ENCODE data around the gene NCBP2L.
A peak's percentile ranks its signal among the peaks of the same experiment; 100 is the strongest.

Gene NCBP2L

DNA sequence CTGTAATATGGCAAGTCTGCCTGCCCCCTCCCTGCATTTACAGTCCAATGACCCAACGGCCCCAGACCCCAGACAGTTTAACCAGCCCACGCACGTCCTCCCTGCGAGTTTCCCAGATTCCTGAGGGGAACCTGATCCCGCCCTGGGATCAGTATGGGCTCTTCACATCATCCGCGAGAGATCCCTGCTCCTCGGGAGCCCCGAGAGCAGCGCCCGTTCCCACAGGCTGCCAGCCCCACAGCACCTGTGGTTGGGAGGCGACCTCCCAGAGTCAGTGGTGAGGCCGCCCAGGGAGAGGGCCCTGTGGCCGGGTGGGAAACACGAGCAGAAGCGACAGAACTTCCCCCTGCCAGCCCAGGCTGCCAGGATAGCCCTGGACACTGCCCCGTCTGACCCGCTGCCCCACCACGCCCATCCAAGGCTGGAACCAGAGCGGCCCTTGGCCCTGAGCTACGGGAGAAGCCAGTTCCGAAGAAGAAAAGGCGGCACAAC lies 34.8 kb upstream of the NCBP2L start:
- TF ChIP-seq EZH2 (IDR thresholded peaks at IDR 0.05; ENCODE audit: borderline replicate concordance, low read depth, low read length, severe bottlenecking), result no peak
- TF ChIP-seq, protein P1, sequence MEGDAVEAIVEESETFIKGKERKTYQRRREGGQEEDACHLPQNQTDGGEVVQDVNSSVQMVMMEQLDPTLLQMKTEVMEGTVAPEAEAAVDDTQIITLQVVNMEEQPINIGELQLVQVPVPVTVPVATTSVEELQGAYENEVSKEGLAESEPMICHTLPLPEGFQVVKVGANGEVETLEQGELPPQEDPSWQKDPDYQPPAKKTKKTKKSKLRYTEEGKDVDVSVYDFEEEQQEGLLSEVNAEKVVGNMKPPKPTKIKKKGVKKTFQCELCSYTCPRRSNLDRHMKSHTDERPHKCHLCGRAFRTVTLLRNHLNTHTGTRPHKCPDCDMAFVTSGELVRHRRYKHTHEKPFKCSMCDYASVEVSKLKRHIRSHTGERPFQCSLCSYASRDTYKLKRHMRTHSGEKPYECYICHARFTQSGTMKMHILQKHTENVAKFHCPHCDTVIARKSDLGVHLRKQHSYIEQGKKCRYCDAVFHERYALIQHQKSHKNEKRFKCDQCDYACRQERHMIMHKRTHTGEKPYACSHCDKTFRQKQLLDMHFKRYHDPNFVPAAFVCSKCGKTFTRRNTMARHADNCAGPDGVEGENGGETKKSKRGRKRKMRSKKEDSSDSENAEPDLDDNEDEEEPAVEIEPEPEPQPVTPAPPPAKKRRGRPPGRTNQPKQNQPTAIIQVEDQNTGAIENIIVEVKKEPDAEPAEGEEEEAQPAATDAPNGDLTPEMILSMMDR (IDR thresholded peaks at IDR 0.05; ENCODE audit: borderline replicate concordance, extremely low read depth, low read length, poor library complexity, severe bottlenecking), result no peak
- no peaks in the 10 kb centered on the region for H3K36me3 ChIP-seq (ENCODE audit: insufficient read depth, low read length)
- H3K4me2 ChIP-seq (ENCODE audit: insufficient read depth, low read length), result peak overlapping the region; percentile 65
- H3K4me1 ChIP-seq (ENCODE audit: insufficient read depth, low read length), result peaks cover 28% of the 10 kb centered on the region
- H2AFZ ChIP-seq (ENCODE audit: low read depth, low read length), result peak overlapping the region; percentile 68
- no peaks in the 10 kb centered on the region for H3K27me3 ChIP-seq (ENCODE audit: insufficient read depth, low read length, poor library complexity)
- no peaks in the 10 kb centered on the region for H3K9me3 ChIP-seq (ENCODE audit: insufficient read depth, low read length, severe bottlenecking)
- peak overlapping the region; percentile 45; the same call in 1 of the 2 replicates for H3K9ac ChIP-seq (ENCODE audit: low read depth, low read length)
- DNase-seq (peak; percentile 5), ATAC-seq (ENCODE audit: insufficient read depth, low read depth) (no peak)
- H3K79me2 ChIP-seq (ENCODE audit: insufficient read depth, low read length), result no peaks in the 10 kb centered on the region
- H3K27ac ChIP-seq (ENCODE audit: low read length), result peak overlapping the region; percentile 45
- no peaks in the 10 kb centered on the region for H4K20me1 ChIP-seq (ENCODE audit: insufficient read depth, low read length)
- H3K4me3 ChIP-seq (ENCODE audit: low read depth in 1 of 2, low read length in 2 of 2), result peak overlapping the region in 1 of 2 experiments; percentile 54; a peak in 2 of 4 replicates

DNA sequence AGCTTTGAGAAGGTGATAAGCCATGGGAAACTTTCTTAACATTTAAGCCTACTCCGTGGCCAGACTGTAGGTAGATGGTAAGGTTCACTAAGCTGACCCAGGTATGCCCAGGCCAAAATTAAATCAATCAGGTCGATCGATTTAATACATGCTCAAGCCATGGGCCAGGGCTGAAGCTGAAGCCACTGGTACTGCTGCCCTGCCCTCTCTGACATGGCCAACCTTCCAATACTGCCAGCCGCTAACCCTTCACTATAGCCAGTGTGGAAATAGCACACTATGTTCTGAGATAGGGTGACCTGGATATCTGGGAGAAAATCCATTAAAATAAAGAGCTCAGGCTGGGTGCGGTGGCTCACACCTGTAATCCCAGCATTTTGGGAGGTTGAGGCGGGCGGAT lies 33.5 kb upstream of the NCBP2L start:
- H2AFZ ChIP-seq (ENCODE audit: low read depth, low read length), result no peak overlapping the region
- ATAC-seq (ENCODE audit: insufficient read depth, low read depth), result no peak
- H3K4me3 ChIP-seq (ENCODE audit: low read depth in 1 of 2, low read length in 2 of 2), result no peak overlapping the region
- H3K36me3 ChIP-seq (ENCODE audit: insufficient read depth, low read length), result no peaks in the 10 kb centered on the region
- no peak overlapping the region for H3K4me2 ChIP-seq (ENCODE audit: insufficient read depth, low read length)
- no peaks in the 10 kb centered on the region for H3K27me3 ChIP-seq (ENCODE audit: insufficient read depth, low read length, poor library complexity)
- H4K20me1 ChIP-seq (ENCODE audit: insufficient read depth, low read length), result no peaks in the 10 kb centered on the region
- no peaks in the 10 kb centered on the region for H3K79me2 ChIP-seq (ENCODE audit: insufficient read depth, low read length)
- H3K9ac ChIP-seq (ENCODE audit: low read depth, low read length), result no peak overlapping the region
- DNase-seq, result no peak
- no peak for TF ChIP-seq EZH2 (IDR thresholded peaks at IDR 0.05; ENCODE audit: borderline replicate concordance, low read depth, low read length, severe bottlenecking)
- TF ChIP-seq, protein P1 (IDR thresholded peaks at IDR 0.05; ENCODE audit: borderline replicate concordance, extremely low read depth, low read length, poor library complexity, severe bottlenecking), result no peak
- peaks cover 28% of the 10 kb centered on the region for H3K4me1 ChIP-seq (ENCODE audit: insufficient read depth, low read length)
- no peak overlapping the region for H3K27ac ChIP-seq (ENCODE audit: low read length)
- no peaks in the 10 kb centered on the region for H3K9me3 ChIP-seq (ENCODE audit: insufficient read depth, low read length, severe bottlenecking)

DNA sequence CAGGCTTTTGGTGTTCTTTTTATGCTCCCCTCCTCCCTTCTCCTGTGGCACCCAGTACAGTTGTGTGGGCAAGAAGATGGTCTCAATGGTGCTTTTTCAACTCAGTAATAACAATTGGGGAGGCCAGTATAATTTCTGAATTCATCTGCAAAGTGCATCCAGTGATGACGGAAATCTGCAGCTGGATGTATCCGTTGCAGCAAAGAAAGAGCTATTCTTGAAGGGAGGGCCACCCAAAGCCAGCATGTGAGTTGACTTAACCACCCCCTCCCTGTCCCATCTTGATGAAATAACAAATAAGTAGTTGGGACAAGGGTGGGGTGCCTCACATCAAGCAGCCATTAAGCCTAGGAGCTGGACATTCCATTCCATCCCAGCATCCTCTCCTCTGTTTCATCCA lies 32.7 kb upstream of the NCBP2L start:
- no peak overlapping the region for H3K27ac ChIP-seq (ENCODE audit: low read length)
- no peak overlapping the region for H2AFZ ChIP-seq (ENCODE audit: low read depth, low read length)
- no peak for ATAC-seq (ENCODE audit: insufficient read depth, low read depth)
- H3K9me3 ChIP-seq (ENCODE audit: insufficient read depth, low read length, severe bottlenecking), result no peaks in the 10 kb centered on the region
- H3K9ac ChIP-seq (ENCODE audit: low read depth, low read length), result no peak overlapping the region
- no peak overlapping the region for H3K4me3 ChIP-seq (ENCODE audit: low read depth in 1 of 2, low read length in 2 of 2)
- no peaks in the 10 kb centered on the region for H3K36me3 ChIP-seq (ENCODE audit: insufficient read depth, low read length)
- DNase-seq, result no peak
- H3K79me2 ChIP-seq (ENCODE audit: insufficient read depth, low read length), result no peaks in the 10 kb centered on the region
- TF ChIP-seq, protein P1 (IDR thresholded peaks at IDR 0.05; ENCODE audit: borderline replicate concordance, extremely low read depth, low read length, poor library complexity, severe bottlenecking), result no peak
- no peak for TF ChIP-seq EZH2 (IDR thresholded peaks at IDR 0.05; ENCODE audit: borderline replicate concordance, low read depth, low read length, severe bottlenecking)
- H3K4me2 ChIP-seq (ENCODE audit: insufficient read depth, low read length), result no peak overlapping the region
- no peaks in the 10 kb centered on the region for H4K20me1 ChIP-seq (ENCODE audit: insufficient read depth, low read length)
- no peaks in the 10 kb centered on the region for H3K27me3 ChIP-seq (ENCODE audit: insufficient read depth, low read length, poor library complexity)
- peaks cover 28% of the 10 kb centered on the region for H3K4me1 ChIP-seq (ENCODE audit: insufficient read depth, low read length)
